WTC11 (cell line): ENCODE results near the gene WDR12.

Experiments
- ATF6 ChIP-seq: sonication (generic); formaldehyde crosslinking; IDR thresholded peaks from 2 replicates; pipeline ENCODE4 v1.8.1; 2023; ENCODE audit warnings: mild to moderate bottlenecking, missing genetic modification reagents
- CTCF ChIP-seq: fragments of 200-600 bp; IDR thresholded peaks from 2 replicates; pipeline ENCODE4 v1.8.0; 2022; ENCODE audit warnings: antibody characterized with exemption
- E2F5 ChIP-seq: sonication (generic); formaldehyde crosslinking; IDR thresholded peaks from 2 replicates; pipeline ENCODE4 v1.8.1; 2022; ENCODE audit warnings: mild to moderate bottlenecking, moderate library complexity, missing genetic modification reagents
- ELF4 ChIP-seq: sonication (generic); formaldehyde crosslinking; IDR thresholded peaks from 2 replicates; pipeline ENCODE4 v1.8.1; 2022; ENCODE audit warnings: low read depth, mild to moderate bottlenecking, moderate library complexity, missing genetic modification reagents
- IRF1 ChIP-seq: sonication (generic); formaldehyde crosslinking; IDR thresholded peaks from 2 replicates; pipeline ENCODE4 v1.8.0; 2023; ENCODE audit warnings: missing genetic modification reagents
- MAX ChIP-seq: sonication (generic); formaldehyde crosslinking; IDR thresholded peaks from 2 replicates; pipeline ENCODE4 v1.8.0; 2022; ENCODE audit warnings: mild to moderate bottlenecking, missing genetic modification reagents
- NFYB ChIP-seq: sonication (generic); formaldehyde crosslinking; conservative IDR thresholded peaks from 2 replicates; pipeline ENCODE4 v1.8.0; 2022; ENCODE audit warnings: low read depth, missing genetic modification reagents
- NR2C2 ChIP-seq: sonication (generic); formaldehyde crosslinking; IDR thresholded peaks from 2 replicates; pipeline ENCODE4 v1.8.0; 2022; ENCODE audit warnings: mild to moderate bottlenecking, missing genetic modification reagents
- STAT6 ChIP-seq: sonication (generic); formaldehyde crosslinking; conservative IDR thresholded peaks from 2 replicates; pipeline ENCODE4 v1.8.1; 2023; ENCODE audit warnings: mild to moderate bottlenecking, low read depth, missing genetic modification reagents, moderate library complexity
- TEAD4 ChIP-seq: sonication (generic); formaldehyde crosslinking; IDR thresholded peaks from 2 replicates; pipeline ENCODE4 v1.8.0; 2022; ENCODE audit warnings: mild to moderate bottlenecking, missing genetic modification reagents
- USF2 ChIP-seq: sonication (generic); formaldehyde crosslinking; IDR thresholded peaks from 2 replicates; pipeline ENCODE4 v1.8.1; 2023; ENCODE audit warnings: mild to moderate bottlenecking, missing genetic modification reagents, moderate library complexity
- ZNF138 ChIP-seq: sonication (generic); formaldehyde crosslinking; conservative IDR thresholded peaks from 2 replicates; pipeline ENCODE4 v1.8.1; 2022; ENCODE audit warnings: mild to moderate bottlenecking, moderate library complexity, missing genetic modification reagents
- ZNF219 ChIP-seq: sonication (generic); formaldehyde crosslinking; IDR thresholded peaks from 2 replicates; pipeline ENCODE4 v1.8.0; 2023; ENCODE audit warnings: missing genetic modification reagents, mild to moderate bottlenecking, borderline replicate concordance
- ZNF425 ChIP-seq: fragments of 250-450 bp; sonication (Bioruptor Pico); conservative IDR thresholded peaks from 2 replicates; pipeline ENCODE4 v1.9.0; 2021; ENCODE audit warnings: mild to moderate bottlenecking

- TF ChIP-seq CTCF, result no peak
- TF ChIP-seq NFYB (CRISPR knock-in tag), result no peak
- TF ChIP-seq ZNF219 (CRISPR knock-in tag), result no peak
- no peak for TF ChIP-seq ELF4
- no peak for TF ChIP-seq ZNF138 (CRISPR knock-in tag)
- no peak for TF ChIP-seq NR2C2
- no peak for TF ChIP-seq TEAD4 (CRISPR knock-in tag)
- TF ChIP-seq STAT6 (CRISPR knock-in tag), result no peak
- no peak for TF ChIP-seq ZNF425 (CRISPR knock-in tag)
- no peak for TF ChIP-seq MAX
- no peak for TF ChIP-seq IRF1 (CRISPR knock-in tag)
- TF ChIP-seq USF2 (CRISPR knock-in tag), result no peak
- no peak for TF ChIP-seq ATF6
- no peak for TF ChIP-seq E2F5 (CRISPR knock-in tag)
Observed at GRCh38 chr2:202950592-202950991, 39.1 kb upstream of the WDR12 start.
